ENCODE results near the gene SLC2A13. TPM values are rescaled to one million over a fixed set of nuclear protein-coding genes. Genes with fewer than 3 reads are reported as not detected.

SLC2A13 gene
- total RNA-seq, 1 experiment from 2014 or later: 1.6 TPM

DNA sequence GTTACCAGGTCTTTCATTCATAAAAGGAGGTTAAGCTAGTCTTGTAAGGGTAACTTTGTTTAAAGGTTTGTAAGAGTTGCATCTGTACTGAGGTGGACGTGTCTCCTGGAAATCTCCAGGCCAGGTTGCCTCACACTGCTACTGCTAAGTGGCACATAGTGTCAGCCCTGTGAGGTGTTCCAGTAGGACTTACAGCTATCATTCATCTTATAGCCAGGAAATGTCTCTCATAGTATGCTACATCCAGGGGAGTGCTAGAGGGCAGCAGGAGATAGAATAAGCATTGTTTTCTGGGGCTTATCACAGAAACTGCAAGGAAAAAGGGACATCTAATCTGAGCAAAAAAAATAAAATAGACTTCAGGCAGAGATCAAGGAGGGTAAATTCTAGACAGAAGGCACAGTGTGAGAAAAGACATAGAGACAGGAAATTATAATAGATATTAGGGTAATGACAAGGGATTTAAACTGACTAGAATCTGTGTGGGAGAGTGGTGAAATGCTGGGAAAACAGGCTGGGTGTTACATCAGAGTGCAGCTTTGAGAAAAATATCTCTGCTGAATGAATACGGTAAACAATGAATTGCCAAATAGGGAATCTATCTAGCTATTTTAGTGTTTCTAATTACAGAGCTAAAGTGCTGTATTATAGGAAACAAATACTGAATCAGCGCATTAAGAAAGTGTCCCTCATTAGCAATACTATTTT is 281.2 kb downstream of the SLC2A13 start:
- Histone ChIP-seq H3K4me2 (no peak overlapping the region), H3K4me1 (replicated peaks; ENCODE audit: insufficient read depth) (no peaks in the 10 kb centered on the region), H3K79me2 (ENCODE audit: low read depth) (no peaks in the 10 kb centered on the region), H3K27me3 (ENCODE audit: insufficient read depth, low read depth) (no peaks in the 10 kb centered on the region), H3K4me3 (no peak overlapping the region), H3F3A (ENCODE audit: insufficient read depth, low read depth) (no peaks in the 10 kb centered on the region), H3K9me2 (ENCODE audit: insufficient read depth) (no peaks in the 10 kb centered on the region), H3K36me3 (ENCODE audit: low read depth) (no peaks in the 10 kb centered on the region), H4K20me1 (ENCODE audit: insufficient read depth) (no peaks in the 10 kb centered on the region), H3K9me3 (ENCODE audit: insufficient read depth, low read depth) (no peaks in the 10 kb centered on the region), H2AFZ (0 out of 2 replicates have a peak overlapping the region, but pooled peaks have one; percentile 10), H3K27ac (peak overlapping the region; percentile 29; the same call in 1 of the 2 replicates)
- CTCF ChIA-PET: interaction anchor here (0.7 kb wide), 1 partner anchor 283 kb away, joined by 6 read pairs; no protein-coding TSS in a partner anchor
- TF ChIP-seq EZH2 (IDR thresholded peaks at IDR 0.05; ENCODE audit: low read depth): no peak
- TF ChIP-seq, protein P1, sequence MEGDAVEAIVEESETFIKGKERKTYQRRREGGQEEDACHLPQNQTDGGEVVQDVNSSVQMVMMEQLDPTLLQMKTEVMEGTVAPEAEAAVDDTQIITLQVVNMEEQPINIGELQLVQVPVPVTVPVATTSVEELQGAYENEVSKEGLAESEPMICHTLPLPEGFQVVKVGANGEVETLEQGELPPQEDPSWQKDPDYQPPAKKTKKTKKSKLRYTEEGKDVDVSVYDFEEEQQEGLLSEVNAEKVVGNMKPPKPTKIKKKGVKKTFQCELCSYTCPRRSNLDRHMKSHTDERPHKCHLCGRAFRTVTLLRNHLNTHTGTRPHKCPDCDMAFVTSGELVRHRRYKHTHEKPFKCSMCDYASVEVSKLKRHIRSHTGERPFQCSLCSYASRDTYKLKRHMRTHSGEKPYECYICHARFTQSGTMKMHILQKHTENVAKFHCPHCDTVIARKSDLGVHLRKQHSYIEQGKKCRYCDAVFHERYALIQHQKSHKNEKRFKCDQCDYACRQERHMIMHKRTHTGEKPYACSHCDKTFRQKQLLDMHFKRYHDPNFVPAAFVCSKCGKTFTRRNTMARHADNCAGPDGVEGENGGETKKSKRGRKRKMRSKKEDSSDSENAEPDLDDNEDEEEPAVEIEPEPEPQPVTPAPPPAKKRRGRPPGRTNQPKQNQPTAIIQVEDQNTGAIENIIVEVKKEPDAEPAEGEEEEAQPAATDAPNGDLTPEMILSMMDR (conservative IDR thresholded peaks at IDR 0.05): no peak
- POLR2A ChIA-PET (ENCODE audit: unreplicated experiment): no interaction called here
- BruUV-seq (replicated peaks): no TSS peak
- intact Hi-C loops (cut with micrococcal nuclease; ENCODE audit: unreplicated experiment): no loop called here
- DNase-seq: no peak

DNA sequence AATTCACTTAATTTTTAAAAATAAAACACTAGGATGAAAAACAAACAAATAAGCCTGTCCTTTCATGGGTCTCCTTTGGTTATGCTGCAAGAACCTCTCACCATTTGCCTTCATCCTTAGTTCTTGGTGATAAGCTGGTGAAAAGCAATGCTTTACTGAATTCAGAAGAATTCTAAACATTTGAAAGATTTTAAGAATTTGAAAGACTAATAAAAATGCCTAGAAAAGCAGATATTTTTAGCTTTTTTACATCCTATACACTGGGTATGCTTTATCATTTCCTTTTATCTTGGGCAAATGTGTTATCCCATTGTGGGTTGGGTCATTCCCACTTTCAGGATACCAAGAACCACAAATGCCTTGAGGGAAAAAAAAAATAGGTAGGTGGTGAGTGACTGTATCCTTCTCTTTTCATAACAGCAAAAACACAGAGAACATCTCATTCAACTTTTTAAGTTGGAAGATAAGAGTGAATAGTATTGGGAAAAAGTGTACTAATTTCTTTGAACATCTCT is 289.2 kb downstream of the SLC2A13 start:
- Histone ChIP-seq H3K4me3 (no peak overlapping the region), H3K9me2 (ENCODE audit: insufficient read depth) (no peaks in the 10 kb centered on the region), H3K9me3 (ENCODE audit: insufficient read depth, low read depth) (no peaks in the 10 kb centered on the region), H3K36me3 (ENCODE audit: low read depth) (no peaks in the 10 kb centered on the region), H3K27ac (no peak overlapping the region), H2AFZ (no peak overlapping the region), H3K4me1 (replicated peaks; ENCODE audit: insufficient read depth) (no peaks in the 10 kb centered on the region), H4K20me1 (ENCODE audit: insufficient read depth) (no peaks in the 10 kb centered on the region), H3K4me2 (no peak overlapping the region), H3K27me3 (ENCODE audit: insufficient read depth, low read depth) (no peaks in the 10 kb centered on the region), H3K79me2 (ENCODE audit: low read depth) (no peaks in the 10 kb centered on the region), H3F3A (ENCODE audit: insufficient read depth, low read depth) (peaks cover 3% of the 10 kb centered on the region; the same call in 1 of the 2 replicates)
- CTCF ChIA-PET: no interaction called here
- no TSS peak for BruUV-seq (replicated peaks)
- intact Hi-C loops (cut with micrococcal nuclease; ENCODE audit: unreplicated experiment): no loop called here
- POLR2A ChIA-PET (ENCODE audit: unreplicated experiment): no interaction called here
- no peak for TF ChIP-seq EZH2 (IDR thresholded peaks at IDR 0.05; ENCODE audit: low read depth)
- TF ChIP-seq, protein P1 (conservative IDR thresholded peaks at IDR 0.05): no peak
- no peak for DNase-seq

DNA sequence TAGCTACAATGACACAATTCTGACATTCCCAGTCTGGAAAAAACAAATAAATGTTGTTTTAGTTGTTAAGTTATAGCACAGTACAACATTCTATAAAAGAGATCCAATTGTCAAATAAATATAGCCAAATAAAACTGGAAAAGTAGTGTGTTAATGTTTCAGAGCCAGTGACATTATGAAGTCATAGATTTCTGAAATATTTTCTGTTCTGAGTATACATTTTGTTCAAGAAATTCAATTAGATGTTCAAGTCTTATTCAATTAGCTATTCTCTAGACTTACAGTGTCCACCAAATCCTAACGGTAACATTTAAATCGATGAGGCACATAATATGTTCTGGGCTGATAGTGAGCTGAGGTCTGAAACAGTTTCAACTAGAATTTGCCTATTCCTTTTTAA is 290.1 kb downstream of the SLC2A13 start:
- Histone ChIP-seq H3K36me3 (ENCODE audit: low read depth) (no peaks in the 10 kb centered on the region), H3K9me3 (ENCODE audit: insufficient read depth, low read depth) (no peaks in the 10 kb centered on the region), H3K27ac (no peak overlapping the region), H3K27me3 (ENCODE audit: insufficient read depth, low read depth) (no peaks in the 10 kb centered on the region), H3K79me2 (ENCODE audit: low read depth) (no peaks in the 10 kb centered on the region), H3K4me1 (replicated peaks; ENCODE audit: insufficient read depth) (no peaks in the 10 kb centered on the region), H3K4me2 (no peak overlapping the region), H3F3A (ENCODE audit: insufficient read depth, low read depth) (peaks cover 3% of the 10 kb centered on the region; the same call in 1 of the 2 replicates), H3K4me3 (no peak overlapping the region), H3K9me2 (ENCODE audit: insufficient read depth) (no peaks in the 10 kb centered on the region), H4K20me1 (ENCODE audit: insufficient read depth) (no peaks in the 10 kb centered on the region), H2AFZ (peak overlapping the region; percentile 60)
- no TSS peak for BruUV-seq (replicated peaks)
- POLR2A ChIA-PET (ENCODE audit: unreplicated experiment): no interaction called here
- CTCF ChIA-PET: interaction anchor here (0.6 kb wide), 1 partner anchor 496 kb away, joined by 3 read pairs; no protein-coding TSS in a partner anchor
- no peak for TF ChIP-seq EZH2 (IDR thresholded peaks at IDR 0.05; ENCODE audit: low read depth)
- TF ChIP-seq, protein P1 (conservative IDR thresholded peaks at IDR 0.05): no peak
- DNase-seq: no peak
- intact Hi-C loops (cut with micrococcal nuclease; ENCODE audit: unreplicated experiment): no loop called here
